IMR-90 (cell line): Measurements from ENCODE around the gene NRP1. TPM values are rescaled to one million over a fixed set of nuclear protein-coding genes. Genes with fewer than 3 reads are reported as not detected.
A peak's percentile ranks its signal among the peaks of the same experiment; 100 is the strongest.

Experiments used
- ATAC-seq: fragments of 200-7000 bp; cut with Tn5 transposase; 2 replicates; pipeline ENCODE4 v1.9.1; 2020; ENCODE audit warnings: low read depth, mild to moderate bottlenecking, moderate library complexity
- BruUV-seq: library from RNA; stranded (reverse); fragments of 400-500 nt; replicated peaks from 2 replicates; lab custom pipeline; 2021; lab: Mats Ljungman, UMichigan
- CTCF ChIA-PET: fragments of 300-600 bp; formaldehyde crosslinking; extraction: SDS; loops from one replicate; lab custom pipeline; 2021; ENCODE audit warnings: antibody characterized with exemption; lab: Yijun Ruan, JAX
- POLR2A ChIA-PET: fragments of 300-600 bp; sonication (Branson Sonifier 250); formaldehyde crosslinking; loops from one replicate; lab custom pipeline; 2022; ENCODE audit warnings: antibody characterized with exemption; ENCODE audit not compliant: unreplicated experiment; lab: Charles Lee
- DNase-seq: peaks from one replicate; pipeline ENCODE4 v3.0.0; 2013
- H2AFZ ChIP-seq: replicated peaks from 2 replicates; pipeline ENCODE3; 2013; ENCODE audit warnings: low read length, mild to moderate bottlenecking; ENCODE audit not compliant: poor library complexity
- H2AK5ac ChIP-seq: 2 replicates; pipeline ENCODE4 v1.6.1; 2013; ENCODE audit warnings: low read depth, low read length, inconsistent platforms
- H2AK9ac ChIP-seq: replicated peaks from 2 replicates; pipeline ENCODE3; 2013; ENCODE audit warnings: mild to moderate bottlenecking, low read depth, low read length, moderate library complexity; ENCODE audit not compliant: poor library complexity
- H2BK120ac ChIP-seq: 2 replicates; pipeline ENCODE4 v1.6.1; 2013; ENCODE audit warnings: low read depth, low read length, inconsistent platforms
- H2BK15ac ChIP-seq: 3 replicates; pipeline ENCODE4 v1.6.1; 2013; ENCODE audit warnings: low read depth, low read length, inconsistent platforms
- H2BK20ac ChIP-seq: 2 replicates; pipeline ENCODE4 v1.6.1; 2013; ENCODE audit warnings: low read depth, mild to moderate bottlenecking, inconsistent platforms, low read length, moderate library complexity
- H2BK5ac ChIP-seq: 2 replicates; pipeline ENCODE4 v1.6.1; 2013; ENCODE audit warnings: mild to moderate bottlenecking, low read depth, low read length, inconsistent platforms; ENCODE audit not compliant: poor library complexity, severe bottlenecking
- H3K14ac ChIP-seq: replicated peaks from 2 replicates; pipeline ENCODE4 v1.6.1; 2013; ENCODE audit warnings: low read depth, low read length, inconsistent platforms
- H3K18ac ChIP-seq: 2 replicates; pipeline ENCODE4 v1.6.1; 2013; ENCODE audit warnings: low read depth, low read length, control low read depth
- H3K23ac ChIP-seq: 2 replicates; pipeline ENCODE4 v1.6.1; 2013; ENCODE audit warnings: low read depth, low read length, inconsistent platforms
- H3K27ac ChIP-seq: 2 replicates; pipeline ENCODE4 v1.5.1; 2013; ENCODE audit warnings: mild to moderate bottlenecking, control low read depth, low read length; ENCODE audit not compliant: insufficient read depth
- H3K27me3 ChIP-seq: 2 replicates; pipeline ENCODE4 v1.6.1; 2013; ENCODE audit warnings: low read length; ENCODE audit not compliant: control insufficient read depth, insufficient read depth
- H3K36me3 ChIP-seq: 2 replicates; pipeline ENCODE4 v1.6.1; 2013; ENCODE audit warnings: low read length, mixed read lengths; ENCODE audit not compliant: control insufficient read depth, insufficient read depth
- H3K4ac ChIP-seq: 2 replicates; pipeline ENCODE4 v1.6.1; 2013; ENCODE audit warnings: low read depth, low read length, inconsistent platforms
- H3K4me1 ChIP-seq: 2 replicates; pipeline ENCODE4 v1.6.1; 2013; ENCODE audit warnings: low read length, mixed read lengths; ENCODE audit not compliant: control insufficient read depth, insufficient read depth
- H3K4me2 ChIP-seq: 2 replicates; pipeline ENCODE4 v1.6.1; 2013; ENCODE audit warnings: low read depth, mild to moderate bottlenecking, control low read depth, low read length, moderate library complexity
- H3K4me3 ChIP-seq: 2 replicates; pipeline ENCODE4 v1.5.1; 2013; ENCODE audit warnings: low read depth, mild to moderate bottlenecking, control low read depth, low read length, moderate library complexity; ENCODE audit not compliant: insufficient read depth
- H3K56ac ChIP-seq: 2 replicates; pipeline ENCODE4 v1.6.1; 2013; ENCODE audit warnings: low read length, inconsistent platforms; ENCODE audit not compliant: insufficient read depth; ENCODE audit errors: extremely low read depth
- H3K79me1 ChIP-seq, 2 experiments: 2 replicates each; pipeline ENCODE4 v1.6.1; 2013; ENCODE audit warnings: low read length in 2 of 2, inconsistent platforms in 1 of 2, low read depth in 1 of 2
- H3K9ac ChIP-seq: 2 replicates; pipeline ENCODE4 v1.6.1; 2013; ENCODE audit warnings: low read depth, low read length, control low read depth
- H3K9me1 ChIP-seq: 2 replicates; pipeline ENCODE4 v1.6.1; 2013; ENCODE audit warnings: low read length, inconsistent platforms; ENCODE audit not compliant: insufficient read depth
- H3K9me3 ChIP-seq: 2 replicates; pipeline ENCODE4 v1.6.1; 2013; ENCODE audit warnings: low read length; ENCODE audit not compliant: control insufficient read depth, insufficient read depth
- H4K20me1 ChIP-seq: 2 replicates; pipeline ENCODE4 v1.6.1; 2013; ENCODE audit warnings: low read length, inconsistent platforms; ENCODE audit not compliant: insufficient read depth
- H4K5ac ChIP-seq: 2 replicates; pipeline ENCODE4 v1.6.1; 2013; ENCODE audit warnings: mild to moderate bottlenecking, low read depth, low read length, control low read depth
- H4K8ac ChIP-seq, 2 experiments: 2 replicates each; pipeline ENCODE4 v1.6.1; 2013; ENCODE audit warnings: low read depth in 2 of 2, low read length in 2 of 2, control low read depth in 1 of 2, inconsistent platforms in 1 of 2
- H4K91ac ChIP-seq: 2 replicates; pipeline ENCODE4 v1.6.1; 2013; ENCODE audit warnings: low read depth, low read length, inconsistent platforms; ENCODE audit not compliant: insufficient read depth
- CHD1 ChIP-seq: IDR thresholded peaks from 2 replicates; pipeline ENCODE4 v1.6.1; 2012; ENCODE audit warnings: low read depth, low read length, improper control_type of control experiment
- MAZ ChIP-seq: IDR thresholded peaks from 2 replicates; pipeline ENCODE4 v1.6.1; 2012; ENCODE audit warnings: low read depth, mild to moderate bottlenecking, low read length, improper control_type of control experiment, moderate library complexity, borderline replicate concordance
- POLR2A ChIP-seq: IDR thresholded peaks from 2 replicates; pipeline ENCODE4 v1.6.1; 2012; ENCODE audit warnings: mild to moderate bottlenecking, low read depth, low read length
- RCOR1 ChIP-seq: IDR thresholded peaks from 2 replicates; pipeline ENCODE4 v1.6.1; 2012; ENCODE audit warnings: mild to moderate bottlenecking, low read length, improper control_type of control experiment; ENCODE audit not compliant: insufficient replicate concordance
- WGBS, 2 experiments: methylation state at CpG; one replicate each; pipeline versions ENCODE4 v1.1.5 to v1.1.7; 2013; ENCODE audit warnings: missing lambda C conversion rate in 2 of 2; ENCODE audit not compliant: insufficient read length in 1 of 2; ENCODE audit errors: extremely low coverage in 2 of 2; 5-methylcytosine and 5-hydroxymethylcytosine counted together
- dilution Hi-C: fragments of 300-500 bp; cut with HindIII; formaldehyde crosslinking; loops from one replicate; pipeline ENCODE4 v1.14.3; 2018; ENCODE audit warnings: low sequenced_read_pairs; ENCODE audit not compliant: unreplicated experiment
- in situ Hi-C: fragments of 300-500 bp; cut with MboI; formaldehyde crosslinking; loops from 3 replicates; pipeline ENCODE4 v1.14.3; 2019; ENCODE audit warnings: low sequenced_read_pairs, inconsistent platforms, mixed read lengths
- intact Hi-C: fragments of 100-400 bp; cut with micrococcal nuclease; formaldehyde crosslinking; loops from 2 replicates; pipeline ENCODE4 v1.10.0; 2022
- polyA plus RNA-seq, 3 experiments: library from polyadenylated mRNA; depleted of rRNA; stranded (reverse); fragments of >200 nt; gene quantifications; 2 replicates each; pipeline ENCODE4 v1.2.3, GENCODE V29; 2012; ENCODE audit warnings: low replicate concordance in 1 of 3
- total RNA-seq: library from RNA; depleted of rRNA; stranded (reverse); fragments of >200 nt; gene quantifications from 2 replicates; pipeline ENCODE4 v1.2.3, GENCODE V29; 2012
- TF ChIP-seq, protein P1 (sequence below): conservative IDR thresholded peaks from 2 replicates; pipeline ENCODE4 v1.5.1; 2012; ENCODE audit warnings: mild to moderate bottlenecking, low read depth, low read length, improper control_type of control experiment
- TF ChIP-seq, protein P2 (sequence below): fragments of 150-350 bp; IDR thresholded peaks from 2 replicates; pipeline ENCODE4 v1.6.1; 2016; ENCODE audit warnings: low read depth, mild to moderate bottlenecking, low read length, moderate library complexity, borderline replicate concordance

NRP1 gene
- total and polyA plus RNA-seq, 2 of the 4 experiments (the other 2 are of a cell fraction), result 108 to 227 TPM

DNA sequence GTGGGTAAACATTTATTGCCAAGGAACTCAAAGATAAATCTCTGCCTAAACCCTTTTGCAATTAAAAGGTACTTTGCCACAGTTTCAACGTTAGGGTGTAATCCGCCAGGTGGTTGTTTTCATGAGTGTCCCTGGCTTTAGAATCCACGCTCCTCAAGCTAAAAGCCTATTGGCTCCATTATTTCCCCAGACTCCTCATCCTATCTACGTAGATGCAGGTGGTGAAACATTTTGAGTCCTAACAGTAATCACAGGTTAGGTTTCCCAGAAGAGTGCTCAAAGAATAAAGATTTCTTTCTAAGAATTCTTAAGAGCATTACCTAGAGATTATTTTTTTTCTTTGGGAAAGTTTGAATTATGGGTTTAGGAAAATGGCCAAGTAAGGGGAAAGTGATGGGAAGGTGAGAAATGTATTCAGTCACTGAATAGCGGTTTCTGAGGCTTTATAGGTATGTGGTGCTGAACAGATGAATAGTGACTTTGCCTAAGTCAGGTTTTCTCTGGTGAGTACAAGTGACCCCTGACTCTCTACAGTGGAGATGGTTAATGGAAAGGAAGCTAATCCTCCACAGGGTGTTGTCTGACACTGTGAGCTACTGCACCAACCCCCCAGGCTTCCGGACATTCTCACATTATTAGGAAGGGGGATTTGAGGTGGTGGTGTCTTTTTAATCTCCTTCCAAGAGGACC, 60.2 kb downstream of the NRP1 start:
- dilution Hi-C loops, result no loop called here

More for the DNA sequence above, 60.2 kb downstream of the NRP1 start:
- Histone ChIP-seq H3K56ac (no peak overlapping the region), H2AK5ac (peak overlapping the region; percentile 58; the same call in 1 of the 2 replicates), H3K4me1 (peaks cover 24% of the 10 kb centered on the region), H4K8ac (peak overlapping the region; percentile 12 to 88; a peak in 3 of 4 replicates), H3K27ac (peak overlapping the region; percentile 65; the same call in 1 of the 2 replicates), H3K4ac (peak overlapping the region; percentile 94), H3K79me1 (peaks cover 30 to 69% of the 10 kb centered on the region in 2 experiments), H2BK15ac (peak overlapping the region; percentile 74; the same call in 2 of the 3 replicates), H2BK20ac (peak overlapping the region; percentile 89), H2BK120ac (peak overlapping the region; percentile 92), H3K18ac (peak overlapping the region; percentile 83; the same call in 1 of the 2 replicates), H2BK5ac (peak overlapping the region; percentile 91), H3K27me3 (no peaks in the 10 kb centered on the region), H3K4me2 (peak overlapping the region; percentile 44), H3K9me1 (peaks cover 10% of the 10 kb centered on the region; the same call in 1 of the 2 replicates), H3K9ac (peak overlapping the region; percentile 36; the same call in 1 of the 2 replicates), H3K4me3 (no peak overlapping the region), H3K9me3 (no peaks in the 10 kb centered on the region), H2AK9ac (no peak overlapping the region), H3K14ac (peak overlapping the region; percentile 83), H2AFZ (no peak overlapping the region), H3K36me3 (peaks cover 5% of the 10 kb centered on the region), H4K20me1 (no peaks in the 10 kb centered on the region), H4K5ac (peak overlapping the region; percentile 80), H3K23ac (peak overlapping the region; percentile 73), H4K91ac (peak overlapping the region; percentile 35; the same call in 1 of the 2 replicates)
- TF ChIP-seq POLR2A (no peak), CHD1 (no peak), RCOR1 (no peak), MAZ (no peak)
- TF ChIP-seq, protein P1, sequence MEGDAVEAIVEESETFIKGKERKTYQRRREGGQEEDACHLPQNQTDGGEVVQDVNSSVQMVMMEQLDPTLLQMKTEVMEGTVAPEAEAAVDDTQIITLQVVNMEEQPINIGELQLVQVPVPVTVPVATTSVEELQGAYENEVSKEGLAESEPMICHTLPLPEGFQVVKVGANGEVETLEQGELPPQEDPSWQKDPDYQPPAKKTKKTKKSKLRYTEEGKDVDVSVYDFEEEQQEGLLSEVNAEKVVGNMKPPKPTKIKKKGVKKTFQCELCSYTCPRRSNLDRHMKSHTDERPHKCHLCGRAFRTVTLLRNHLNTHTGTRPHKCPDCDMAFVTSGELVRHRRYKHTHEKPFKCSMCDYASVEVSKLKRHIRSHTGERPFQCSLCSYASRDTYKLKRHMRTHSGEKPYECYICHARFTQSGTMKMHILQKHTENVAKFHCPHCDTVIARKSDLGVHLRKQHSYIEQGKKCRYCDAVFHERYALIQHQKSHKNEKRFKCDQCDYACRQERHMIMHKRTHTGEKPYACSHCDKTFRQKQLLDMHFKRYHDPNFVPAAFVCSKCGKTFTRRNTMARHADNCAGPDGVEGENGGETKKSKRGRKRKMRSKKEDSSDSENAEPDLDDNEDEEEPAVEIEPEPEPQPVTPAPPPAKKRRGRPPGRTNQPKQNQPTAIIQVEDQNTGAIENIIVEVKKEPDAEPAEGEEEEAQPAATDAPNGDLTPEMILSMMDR, result no peak
- TF ChIP-seq, protein P2, sequence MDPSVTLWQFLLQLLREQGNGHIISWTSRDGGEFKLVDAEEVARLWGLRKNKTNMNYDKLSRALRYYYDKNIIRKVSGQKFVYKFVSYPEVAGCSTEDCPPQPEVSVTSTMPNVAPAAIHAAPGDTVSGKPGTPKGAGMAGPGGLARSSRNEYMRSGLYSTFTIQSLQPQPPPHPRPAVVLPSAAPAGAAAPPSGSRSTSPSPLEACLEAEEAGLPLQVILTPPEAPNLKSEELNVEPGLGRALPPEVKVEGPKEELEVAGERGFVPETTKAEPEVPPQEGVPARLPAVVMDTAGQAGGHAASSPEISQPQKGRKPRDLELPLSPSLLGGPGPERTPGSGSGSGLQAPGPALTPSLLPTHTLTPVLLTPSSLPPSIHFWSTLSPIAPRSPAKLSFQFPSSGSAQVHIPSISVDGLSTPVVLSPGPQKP, result no peak
- BruUV-seq, result no TSS peak
- CTCF ChIA-PET, result interaction anchor here (1.0 kb wide), 1 partner anchor 17 kb away, joined by 3 read pairs; no protein-coding TSS in a partner anchor
- WGBS, 2 experiments, result 100% methylated on average over 1 of the region's 6 CpGs; no CpG with 5 or more reads in 1 of the 2 experiments
- no peak for ATAC-seq
- no peak for DNase-seq
- in situ Hi-C loops (no loop called here), intact Hi-C loops (loop anchor here (5.0 kb wide), 1 partner anchor 82 kb away; no protein-coding TSS in a partner anchor)
- POLR2A ChIA-PET, result interaction anchor here (0.6 to 0.7 kb wide), 2 partner anchors 246 to 1713 kb away, joined by 3 read pairs; no protein-coding TSS in a partner anchor
